RWPE2 (cell line): ENCODE data around the gene CNTN1.
A peak's percentile ranks its signal among the peaks of the same experiment; 100 is the strongest.

Experiments
- ATAC-seq: fragments of 200-7000 bp; cut with Tn5 transposase; 3 replicates; pipeline ENCODE4 v1.9.1; 2021; ENCODE audit warnings: low read depth
- DNase-seq: peaks from one replicate; pipeline ENCODE4 v3.0.0-alpha.2; 2020; ENCODE audit warnings: low spot score
- H3K27ac ChIP-seq: fragments of 450-650 bp; 2 replicates; pipeline ENCODE4 v1.5.1; 2017; ENCODE audit warnings: mild to moderate bottlenecking; ENCODE audit not compliant: poor library complexity, severe bottlenecking
- H3K27me3 ChIP-seq: fragments of 250-450 bp; sonication (Bioruptor Pico); 2 replicates; pipeline ENCODE4 v1.5.1; 2021; ENCODE audit warnings: mild to moderate bottlenecking, moderate library complexity; ENCODE audit not compliant: insufficient read depth, poor library complexity, severe bottlenecking
- H3K36me3 ChIP-seq: fragments of 250-450 bp; sonication (Bioruptor Pico); 2 replicates; pipeline ENCODE4 v1.5.1; 2020; ENCODE audit warnings: low read depth, mild to moderate bottlenecking, moderate library complexity
- H3K4me1 ChIP-seq: fragments of 250-450 bp; sonication (Bioruptor Pico); 2 replicates; pipeline ENCODE4 v1.5.1; 2021; ENCODE audit warnings: mild to moderate bottlenecking, moderate library complexity; ENCODE audit not compliant: insufficient read depth, poor library complexity, severe bottlenecking
- H3K4me3 ChIP-seq: fragments of 250-450 bp; sonication (Bioruptor Pico); 2 replicates; pipeline ENCODE4 v1.5.1; 2021; ENCODE audit warnings: mild to moderate bottlenecking, moderate library complexity; ENCODE audit not compliant: severe bottlenecking
- H3K9me3 ChIP-seq: fragments of 250-450 bp; sonication (Bioruptor Pico); 2 replicates; pipeline ENCODE4 v1.5.1; 2021; ENCODE audit warnings: mild to moderate bottlenecking, moderate library complexity; ENCODE audit not compliant: severe bottlenecking
- CTCF ChIP-seq: fragments of 450-650 bp; IDR thresholded peaks from one replicate; pipeline ENCODE4 v1.5.1; 2017; ENCODE audit warnings: mild to moderate bottlenecking, moderate library complexity; ENCODE audit not compliant: poor library complexity, severe bottlenecking

CNTN1 gene

DNA sequence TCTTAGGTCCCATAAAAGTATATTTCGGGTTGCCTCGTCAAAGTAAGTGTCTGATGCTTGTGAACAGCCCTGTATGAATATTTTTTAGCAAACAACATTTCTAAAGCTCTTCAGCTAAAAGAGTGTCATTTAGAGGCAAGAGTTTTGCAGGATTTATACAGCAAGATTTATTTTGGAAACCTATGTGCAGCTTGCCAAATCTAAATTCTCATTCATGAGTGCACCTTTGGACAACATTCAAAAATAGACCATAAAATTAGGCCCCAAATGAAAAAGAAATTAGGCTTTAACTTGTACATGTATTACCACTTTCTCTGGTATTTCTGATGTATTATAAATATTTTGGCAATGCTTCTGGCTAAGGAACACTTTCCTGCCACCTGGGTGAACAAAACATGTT, 271.5 kb downstream of the CNTN1 start:
- no peak overlapping the region for H3K4me3 ChIP-seq
- H3K27me3 ChIP-seq = no peaks in the 10 kb centered on the region
- H3K36me3 ChIP-seq = no peaks in the 10 kb centered on the region
- no peak overlapping the region for H3K27ac ChIP-seq
- no peaks in the 10 kb centered on the region for H3K9me3 ChIP-seq
- ATAC-seq = no peak
- no peak for TF ChIP-seq CTCF
- H3K4me1 ChIP-seq = no peaks in the 10 kb centered on the region
- no peak for DNase-seq

- no peaks in the 10 kb centered on the region for H3K27me3 ChIP-seq
- ATAC-seq (no peak), DNase-seq (no peak)
- H3K9me3 ChIP-seq = no peaks in the 10 kb centered on the region
- H3K36me3 ChIP-seq = no peaks in the 10 kb centered on the region
- no peak overlapping the region for H3K4me3 ChIP-seq
- no peak for TF ChIP-seq CTCF
- H3K4me1 ChIP-seq = no peaks in the 10 kb centered on the region
- no peak overlapping the region for H3K27ac ChIP-seq
Measured at GRCh38 chr12:40969796-40970195, 277.6 kb downstream of the CNTN1 start.

DNA sequence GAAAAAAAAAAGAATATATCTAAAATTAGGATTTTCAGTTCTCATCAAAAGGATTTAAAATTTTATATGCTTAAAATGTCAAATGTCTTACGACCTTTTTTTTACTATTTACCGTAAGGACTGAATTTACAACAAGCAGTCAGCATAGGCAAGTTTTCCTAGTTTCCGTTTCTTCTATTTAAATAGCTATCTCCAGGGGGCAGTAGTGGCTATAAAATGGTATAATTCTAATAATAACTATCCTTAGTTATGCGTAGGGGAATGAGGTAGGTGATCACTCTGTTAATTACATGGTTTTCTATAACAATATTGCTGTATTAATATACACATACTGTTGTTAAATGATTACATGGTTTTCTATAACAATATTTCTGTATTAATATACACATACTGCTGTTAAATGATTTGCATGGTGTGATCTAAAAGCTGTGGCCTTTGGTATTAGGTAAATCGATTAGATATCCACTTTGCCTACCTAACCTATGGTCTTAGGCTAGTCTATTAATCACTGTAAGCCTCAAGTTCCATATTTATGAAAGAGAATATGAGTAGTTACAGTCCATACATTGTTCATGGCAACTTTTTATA, 278.2 kb downstream of the CNTN1 start:
- H3K4me1 ChIP-seq = no peaks in the 10 kb centered on the region
- peak; percentile 27 for TF ChIP-seq CTCF
- H3K9me3 ChIP-seq = no peaks in the 10 kb centered on the region
- H3K27ac ChIP-seq = no peak overlapping the region
- H3K36me3 ChIP-seq = no peaks in the 10 kb centered on the region
- H3K27me3 ChIP-seq = no peaks in the 10 kb centered on the region
- no peak for ATAC-seq
- DNase-seq = no peak
- H3K4me3 ChIP-seq = no peak overlapping the region

DNA sequence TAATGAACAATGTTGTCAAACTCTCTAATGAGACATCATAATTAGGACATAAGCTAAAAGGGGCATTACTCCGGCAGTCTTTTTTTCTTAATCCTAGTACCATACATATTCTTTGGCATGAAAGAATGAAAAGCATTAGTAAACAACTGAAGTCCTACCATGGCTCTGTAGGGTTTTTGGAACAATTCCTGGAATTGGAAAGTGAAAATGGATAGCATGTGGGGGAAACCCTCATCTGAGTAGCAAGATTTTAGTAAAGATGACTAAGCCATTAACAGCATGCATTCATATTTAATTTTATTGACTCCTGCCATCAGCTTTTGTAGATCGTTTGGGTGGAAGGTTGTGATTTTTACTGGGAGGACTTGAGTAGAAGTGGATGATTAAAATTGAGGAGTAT, 279.7 kb downstream of the CNTN1 start:
- H3K9me3 ChIP-seq = no peaks in the 10 kb centered on the region
- H3K4me1 ChIP-seq = no peaks in the 10 kb centered on the region
- H3K4me3 ChIP-seq = no peak overlapping the region
- no peak overlapping the region for H3K27ac ChIP-seq
- no peaks in the 10 kb centered on the region for H3K27me3 ChIP-seq
- no peaks in the 10 kb centered on the region for H3K36me3 ChIP-seq
- no peak for TF ChIP-seq CTCF
- ATAC-seq = no peak
- DNase-seq = no peak

DNA sequence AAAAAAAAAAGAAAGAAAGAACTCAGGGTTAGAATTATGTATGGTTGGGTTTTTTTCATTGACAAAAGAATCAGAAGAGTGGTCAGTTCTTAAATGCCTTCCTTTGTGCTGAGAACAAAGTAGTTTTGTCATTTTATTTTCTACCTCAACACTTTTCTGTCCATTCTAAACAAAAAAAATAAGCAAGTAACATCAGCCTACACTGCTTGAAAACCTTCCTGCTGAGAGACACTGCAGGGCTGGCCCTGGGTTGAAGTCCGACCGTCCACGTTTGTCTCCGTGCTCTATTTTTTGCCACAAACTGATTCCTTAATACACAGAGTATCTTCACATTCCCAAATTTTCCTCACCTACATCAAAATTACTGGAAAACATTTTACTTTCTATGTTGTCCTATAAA, 284.3 kb downstream of the CNTN1 start:
- TF ChIP-seq CTCF = no peak
- Histone ChIP-seq H3K36me3 (no peaks in the 10 kb centered on the region), H3K27me3 (no peaks in the 10 kb centered on the region), H3K9me3 (no peaks in the 10 kb centered on the region), H3K27ac (no peak overlapping the region), H3K4me1 (no peaks in the 10 kb centered on the region), H3K4me3 (no peak overlapping the region)
- DNase-seq (no peak), ATAC-seq (no peak)
